Esophagus (tissue), 2 donors: ENCODE results near the gene SOS2. TPM values are rescaled to one million over a fixed set of nuclear protein-coding genes. Genes with fewer than 3 reads are reported as not detected.
A peak's percentile ranks its signal among the peaks of the same experiment; 100 is the strongest.
"Not testable (repeated sequence)": the region's sequence is repeated elsewhere in the genome, so short reads cannot be mapped to it uniquely, and the experiment has no call there.

Experiments used
- H3K27ac ChIP-seq, 2 donors: one replicate each; pipeline ENCODE4 v1.5.1; 2013; ENCODE audit warnings: low read depth in 2 of 2, mild to moderate bottlenecking in 2 of 2, inconsistent platforms in 1 of 2, low read length in 1 of 2, moderate library complexity in 1 of 2
- H3K27me3 ChIP-seq, 2 donors: one replicate each; pipeline ENCODE4 v1.6.1; 2013; ENCODE audit warnings: low read length in 2 of 2, control low read depth in 1 of 2, mild to moderate bottlenecking in 1 of 2; ENCODE audit not compliant: insufficient read depth in 2 of 2, control insufficient read depth in 1 of 2
- H3K36me3 ChIP-seq, 2 donors: one replicate each; pipeline ENCODE4 v1.6.1; 2013; ENCODE audit warnings: low read length in 1 of 2; ENCODE audit not compliant: control insufficient read depth in 2 of 2, insufficient read depth in 2 of 2
- H3K4me1 ChIP-seq, 2 donors: one replicate each; pipeline ENCODE4 v1.6.1; 2013; ENCODE audit warnings: low read length in 1 of 2; ENCODE audit not compliant: control insufficient read depth in 2 of 2, insufficient read depth in 2 of 2
- H3K4me3 ChIP-seq, 2 donors: one replicate each; pipeline ENCODE4 v1.5.1; 2013; ENCODE audit warnings: low read length in 2 of 2, mild to moderate bottlenecking in 2 of 2, low read depth in 1 of 2, moderate library complexity in 1 of 2
- H3K9me3 ChIP-seq, 2 donors: one replicate each; pipeline ENCODE4 v1.6.1; 2013; ENCODE audit warnings: mild to moderate bottlenecking in 2 of 2, low read depth in 1 of 2, low read length in 1 of 2, moderate library complexity in 1 of 2; ENCODE audit not compliant: control insufficient read depth in 2 of 2, insufficient read depth in 1 of 2
- WGBS, 2 donors: extraction: QIAGEN DNeasy Blood & Tissue Kit; methylation state at CpG; one replicate each; pipeline ENCODE4 v1.1.7; 2013; 5-methylcytosine and 5-hydroxymethylcytosine counted together
- polyA plus RNA-seq, 2 donors: library from polyadenylated mRNA; stranded (reverse); fragments of 200-250 nt; gene quantifications; one replicate each; pipeline ENCODE4 v1.2.3, GENCODE V29; 2013
- donor health status: healthy with polysubstance abuse.
- donor health status: Bipolar disorder and iron deficiency.

SOS2 gene
- polyA plus RNA-seq, 2 donors: 6.4 to 6.8 TPM

DNA sequence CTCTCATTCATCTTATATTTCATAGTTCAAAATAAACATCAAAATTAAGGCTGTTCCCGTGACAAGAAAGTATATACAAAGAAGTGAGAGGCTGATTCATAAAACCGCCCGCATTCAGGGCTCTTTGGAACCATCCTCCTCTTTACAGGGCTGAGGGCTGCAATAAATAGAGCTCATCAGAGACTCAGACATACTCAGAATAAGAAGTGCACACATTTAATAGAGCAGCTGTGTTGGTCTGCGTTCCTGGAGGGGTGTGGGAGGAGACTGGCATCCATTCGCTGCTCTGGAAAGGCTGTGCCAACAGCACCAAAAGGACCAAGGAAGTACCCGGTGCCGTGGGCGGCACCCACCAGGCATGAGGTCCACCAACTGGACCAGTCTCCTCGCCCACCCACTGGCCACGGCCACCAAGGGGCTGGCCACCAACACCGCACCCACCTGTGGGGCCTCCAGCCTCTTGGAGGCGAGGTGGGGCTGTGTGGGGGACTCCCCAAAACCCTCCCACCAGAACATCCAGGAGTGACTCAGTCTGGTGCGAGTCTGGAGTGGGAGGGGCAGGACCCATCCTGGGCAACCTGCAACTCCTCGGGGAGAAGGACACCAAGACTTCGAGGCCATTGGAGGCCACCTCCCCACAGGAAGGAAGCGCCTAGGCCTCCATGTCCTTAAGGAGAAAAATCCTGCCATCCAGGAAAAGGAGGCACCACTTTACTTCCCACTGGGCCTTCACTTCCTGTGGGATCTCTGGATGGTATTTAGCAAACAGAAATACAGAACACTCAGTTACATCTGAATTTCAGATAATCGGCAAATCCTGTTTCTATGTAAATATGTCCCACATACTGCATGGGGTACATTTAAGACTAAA is 147.7 kb downstream of the SOS2 start:
- Histone ChIP-seq H3K27me3 (no peaks in the 10 kb centered on the region), H3K36me3 (no peaks in the 10 kb centered on the region), H3K4me3 (no peak overlapping the region), H3K4me1 (no peaks in the 10 kb centered on the region), H3K9me3 (no peaks in the 10 kb centered on the region), H3K27ac (peak overlapping the region; percentile 67 to 71)
- WGBS, 2 donors: 72 to 74% methylated on average over 17 of the region's 17 CpGs

DNA sequence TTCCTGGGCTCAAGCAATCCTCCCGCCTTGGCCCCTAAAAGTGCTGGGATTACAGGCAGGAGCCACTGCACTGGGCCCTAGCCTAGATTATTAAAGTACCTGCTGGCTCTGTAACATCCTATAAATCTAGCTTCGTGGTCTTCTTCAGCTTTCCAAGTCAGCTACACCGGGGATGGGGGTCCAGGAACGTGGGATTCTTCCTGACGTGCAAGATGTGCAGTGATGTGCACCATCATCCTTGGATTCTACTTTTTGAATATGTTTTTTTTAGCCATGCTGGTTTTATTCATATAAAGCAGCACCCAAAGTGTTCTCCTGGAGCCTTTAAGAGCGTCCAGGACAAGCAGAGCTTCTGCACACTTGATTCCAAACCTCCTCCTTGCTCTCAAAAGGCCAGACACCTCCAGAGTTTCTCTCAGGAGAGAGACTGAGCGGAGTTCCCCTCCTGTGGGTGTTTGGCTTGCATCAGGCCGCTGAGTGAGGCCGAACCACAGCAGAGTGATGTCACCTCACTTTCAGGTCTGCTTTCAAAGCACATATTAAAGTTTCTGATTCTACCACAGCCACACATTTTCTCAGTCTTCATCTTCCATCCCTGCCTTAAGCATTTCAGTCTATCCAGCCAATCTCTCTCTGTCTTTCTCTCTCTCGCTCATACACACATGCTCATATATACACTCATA is 148.5 kb downstream of the SOS2 start:
- H3K27me3 ChIP-seq: no peaks in the 10 kb centered on the region
- WGBS, 2 donors: 65 to 67% methylated on average over 10 of the region's 10 CpGs
- no peaks in the 10 kb centered on the region for H3K4me1 ChIP-seq
- no peak overlapping the region for H3K4me3 ChIP-seq
- H3K9me3 ChIP-seq: no peaks in the 10 kb centered on the region
- no peaks in the 10 kb centered on the region for H3K36me3 ChIP-seq
- peak overlapping the region; percentile 71 to 82 for H3K27ac ChIP-seq

DNA sequence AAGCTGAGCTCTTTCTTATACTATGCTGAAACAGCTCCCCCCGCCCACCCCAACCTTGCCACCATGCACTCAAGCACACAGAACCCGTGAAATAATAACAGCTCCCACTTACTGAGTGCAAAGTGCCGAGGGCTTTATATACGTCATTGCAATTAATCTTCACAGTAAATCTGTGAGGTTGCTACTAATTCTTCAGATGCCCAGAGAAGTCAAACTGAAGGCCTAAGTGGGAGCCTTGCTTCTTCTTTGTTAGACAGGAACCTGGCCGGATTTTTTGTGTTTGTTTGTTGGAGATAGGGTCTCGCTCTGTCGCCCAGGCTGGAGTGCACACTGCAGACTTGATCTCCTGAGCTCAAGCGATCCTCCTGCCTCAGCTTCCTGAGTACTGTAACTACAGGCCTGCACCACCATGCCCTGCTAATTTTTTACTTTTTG is 149.1 kb downstream of the SOS2 start:
- Histone ChIP-seq H3K36me3 (no peaks in the 10 kb centered on the region), H3K4me3 (no peak overlapping the region), H3K27ac (peak overlapping the region; percentile 71 to 82), H3K9me3 (no peaks in the 10 kb centered on the region), H3K4me1 (no peaks in the 10 kb centered on the region), H3K27me3 (no peaks in the 10 kb centered on the region)
- 40 to 46% methylated on average over 8 of the region's 8 CpGs for WGBS, 2 donors

DNA sequence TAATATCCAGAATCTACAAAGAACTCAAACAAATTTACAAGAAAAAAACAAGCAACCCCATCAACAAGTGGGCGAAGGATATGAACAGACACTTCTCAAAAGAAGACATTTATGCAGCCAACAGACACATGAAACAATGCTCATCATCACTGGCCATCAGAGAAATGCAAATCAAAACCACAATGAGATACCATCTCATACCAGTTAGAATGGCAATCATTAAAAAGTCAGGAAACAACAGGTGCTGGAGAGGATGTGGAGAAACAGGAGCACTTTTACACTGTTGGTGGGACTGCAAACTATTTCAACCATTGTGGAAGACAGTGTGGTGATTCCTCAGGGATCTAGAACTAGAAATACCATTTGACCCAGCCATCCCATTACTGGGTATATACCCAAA is 152.3 kb downstream of the SOS2 start:
- not testable (repeated sequence) for H3K36me3 ChIP-seq, H3K9me3 ChIP-seq, H3K4me3 ChIP-seq, H3K27me3 ChIP-seq, H3K4me1 ChIP-seq, H3K27ac ChIP-seq
- 81 to 87% methylated on average over 1 of the region's 1 CpG for WGBS, 2 donors

DNA sequence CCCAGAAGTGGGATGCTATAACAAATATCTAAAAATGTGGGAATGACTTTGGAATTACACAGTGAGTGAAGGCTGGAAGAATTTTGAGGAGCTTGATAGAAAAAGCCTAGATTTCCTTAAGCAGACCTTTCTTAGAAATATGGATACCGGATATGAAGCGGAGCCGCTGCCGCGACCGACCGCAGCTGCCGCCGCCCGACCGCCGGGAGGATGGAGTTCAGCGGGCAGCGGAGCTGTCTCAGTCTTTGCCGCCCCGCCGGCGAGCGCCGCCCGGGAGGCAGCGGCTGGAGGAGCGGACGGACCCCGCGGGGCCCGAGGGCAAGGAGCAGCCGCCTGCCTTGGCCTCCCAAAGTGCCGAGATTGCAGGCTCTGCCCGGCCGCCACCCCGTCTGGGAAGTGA is 157.7 kb downstream of the SOS2 start:
- not testable (repeated sequence) for H3K36me3 ChIP-seq, H3K4me1 ChIP-seq, H3K9me3 ChIP-seq, H3K4me3 ChIP-seq, H3K27ac ChIP-seq, H3K27me3 ChIP-seq
- WGBS, 2 donors: 96 to 97% methylated on average over 14 to 32 of the region's 32 CpGs

DNA sequence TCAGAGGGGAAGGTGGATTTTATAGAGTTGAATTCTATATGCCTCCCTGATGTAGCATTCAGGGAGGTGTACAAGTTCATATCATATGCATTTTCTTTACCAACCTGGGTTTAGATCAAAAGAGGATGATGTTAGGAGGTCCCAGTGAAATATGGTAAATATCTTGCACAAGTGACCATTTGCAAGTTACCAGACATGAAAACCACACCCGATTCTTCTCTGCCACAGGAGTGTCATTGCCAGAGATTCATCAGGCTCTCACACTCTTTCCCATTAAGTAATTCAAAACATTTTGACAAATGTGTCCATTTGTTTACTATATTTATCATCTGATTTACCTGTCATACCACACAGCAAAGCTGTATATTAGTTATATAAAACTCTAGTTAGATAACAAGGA is 159.0 kb downstream of the SOS2 start:
- H3K27ac ChIP-seq: no peak overlapping the region
- H3K4me1 ChIP-seq: peaks cover 0 to 3% of the 10 kb centered on the region in 2 donors
- no peaks in the 10 kb centered on the region for H3K27me3 ChIP-seq
- no peak overlapping the region for H3K4me3 ChIP-seq
- WGBS, 2 donors: 43 to 67% methylated on average over 1 of the region's 1 CpG
- H3K9me3 ChIP-seq: peaks cover 0 to 3% of the 10 kb centered on the region in 2 donors
- H3K36me3 ChIP-seq: no peaks in the 10 kb centered on the region

DNA sequence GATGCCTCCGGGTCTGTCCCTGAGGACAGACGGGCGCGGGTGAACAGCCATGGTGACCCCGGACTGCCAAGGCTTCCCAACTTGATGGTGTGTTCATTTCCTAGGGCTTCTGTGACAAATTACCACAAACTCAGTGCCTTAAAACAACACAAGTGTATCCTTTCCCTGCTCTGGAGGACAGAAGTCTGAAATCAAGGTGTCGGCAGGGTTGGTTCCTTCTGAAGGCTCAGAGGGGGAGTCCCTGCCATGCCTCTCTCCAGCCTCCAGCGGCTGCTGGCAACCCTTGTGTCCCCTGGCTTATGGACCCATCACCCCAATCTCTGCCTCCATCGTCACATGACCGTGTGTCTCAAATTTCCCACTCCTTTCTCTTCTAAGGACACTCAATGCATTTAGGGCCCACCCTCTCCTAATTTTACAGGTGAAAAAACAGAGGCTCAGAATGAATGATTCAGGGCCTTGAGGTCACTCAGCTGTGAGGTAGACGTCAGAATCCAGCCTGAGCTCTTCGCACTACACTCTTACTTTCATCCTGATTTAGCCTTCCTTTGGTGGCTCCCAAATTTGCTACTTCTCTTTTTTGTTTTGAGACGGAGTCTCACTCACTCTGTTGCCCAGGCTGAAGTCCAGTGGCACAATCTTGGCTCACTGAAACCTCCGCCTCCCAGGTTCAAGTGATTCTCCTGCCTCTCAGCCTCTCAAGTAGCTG is 160.4 kb downstream of the SOS2 start:
- Histone ChIP-seq H3K4me1 (peaks cover 0 to 3% of the 10 kb centered on the region in 2 donors), H3K36me3 (no peaks in the 10 kb centered on the region), H3K4me3 (no peak overlapping the region), H3K27me3 (no peaks in the 10 kb centered on the region), H3K9me3 (peaks cover 0 to 3% of the 10 kb centered on the region in 2 donors), H3K27ac (no peak overlapping the region)
- 87 to 89% methylated on average over 13 of the region's 13 CpGs for WGBS, 2 donors

DNA sequence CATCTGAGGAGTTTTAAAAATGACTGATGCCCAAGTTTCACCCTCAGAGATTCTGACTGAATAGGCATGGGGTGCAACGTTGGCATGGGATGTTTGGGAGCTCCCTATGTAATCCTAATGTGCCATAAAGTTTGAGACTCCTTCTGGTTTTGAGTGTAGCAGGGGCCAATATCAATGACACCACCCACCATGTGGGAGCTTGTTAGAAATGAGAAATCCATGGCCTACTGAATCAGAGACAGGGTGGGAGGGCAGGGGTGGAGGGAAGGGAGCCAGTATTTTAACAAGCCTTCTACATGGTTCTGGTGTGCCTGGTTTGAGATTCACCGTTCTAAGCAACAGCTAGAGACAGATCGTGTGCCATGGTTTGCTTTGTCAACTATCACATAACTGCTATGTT is 161.1 kb downstream of the SOS2 start:
- Histone ChIP-seq H3K4me1 (peaks cover 0 to 3% of the 10 kb centered on the region in 2 donors), H3K27ac (no peak overlapping the region), H3K9me3 (peaks cover 0 to 3% of the 10 kb centered on the region in 2 donors), H3K27me3 (no peaks in the 10 kb centered on the region), H3K4me3 (no peak overlapping the region), H3K36me3 (no peaks in the 10 kb centered on the region)
- WGBS, 2 donors: 80 to 86% methylated on average over 3 of the region's 3 CpGs

DNA sequence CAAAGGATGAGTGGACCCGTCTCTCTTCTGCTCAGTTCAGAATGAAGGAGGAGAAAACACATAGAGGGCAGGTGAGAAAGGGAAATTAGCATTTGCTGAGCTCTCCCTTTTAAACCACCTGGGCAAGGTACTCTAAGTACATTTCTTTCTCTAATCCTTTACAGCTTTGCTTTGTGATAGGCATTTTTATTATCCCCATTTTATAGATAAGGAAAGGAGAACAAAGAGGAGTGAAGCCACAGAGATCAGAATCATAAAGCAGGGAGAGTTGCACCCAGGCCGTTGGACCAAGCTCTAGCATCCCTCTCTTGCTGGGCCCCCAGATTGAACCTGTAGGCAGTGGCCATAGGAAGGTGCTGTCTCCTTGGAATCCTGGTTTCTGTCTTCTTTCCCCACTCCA is 162.1 kb downstream of the SOS2 start:
- WGBS, 2 donors: 70 to 80% methylated on average over 2 of the region's 2 CpGs
- no peaks in the 10 kb centered on the region for H3K27me3 ChIP-seq
- peaks cover 0 to 3% of the 10 kb centered on the region in 2 donors for H3K4me1 ChIP-seq
- H3K4me3 ChIP-seq: no peak overlapping the region
- H3K9me3 ChIP-seq: peaks cover 0 to 3% of the 10 kb centered on the region in 2 donors
- no peak overlapping the region for H3K27ac ChIP-seq
- H3K36me3 ChIP-seq: no peaks in the 10 kb centered on the region
